Naive thymus-derived CD4-positive, alpha-beta T cell (primary cell): Measurements from ENCODE around the gene PTGR2. TPM values are rescaled to one million over a fixed set of nuclear protein-coding genes. Genes with fewer than 3 reads are reported as not detected.
A peak's percentile ranks its signal among the peaks of the same experiment; 100 is the strongest.

Experiments used
- ATAC-seq: fragments of 150-1000 bp; cut with Tn5 transposase; 2 replicates; pipeline ENCODE4 v1.10.0; 2021; ENCODE audit warnings: mild to moderate bottlenecking, moderate library complexity
- CTCF ChIA-PET: fragments of 350-600 bp; sonication (Branson Sonifier 250); formaldehyde crosslinking; loops from one replicate; lab custom pipeline; 2021; ENCODE audit warnings: antibody characterized with exemption; lab: Charles Lee
- POLR2A ChIA-PET: fragments of 350-600 bp; sonication (Branson Sonifier 250); formaldehyde crosslinking; loops from one replicate; lab custom pipeline; 2021; ENCODE audit warnings: antibody characterized with exemption, inconsistent platforms; lab: Charles Lee
- DNase-seq, 9 donors: peaks; one replicate each; pipeline versions ENCODE4 v3.0.0 to v3.0.0-alpha.2; 2020 to 2022; ENCODE audit warnings: mixed read lengths in 1 of 9
- H3K27ac ChIP-seq: one replicate; pipeline ENCODE4 v1.7.0; 2013; ENCODE audit warnings: mild to moderate bottlenecking, low read depth, low read length, moderate library complexity
- H3K27me3 ChIP-seq, 2 donors: one replicate each; pipeline ENCODE4 v1.7.0; 2013; ENCODE audit warnings: low read length in 2 of 2, mild to moderate bottlenecking in 2 of 2, moderate library complexity in 2 of 2; ENCODE audit not compliant: control insufficient read depth in 2 of 2, insufficient read depth in 2 of 2
- H3K36me3 ChIP-seq, 3 experiments: 1 replicate in 2 of 3; 2 replicates in 1 of 3; pipeline ENCODE4 v1.7.0; 2013; ENCODE audit warnings: low read length in 3 of 3, mild to moderate bottlenecking in 3 of 3, moderate library complexity in 1 of 3; ENCODE audit not compliant: insufficient read depth in 3 of 3, control insufficient read depth in 2 of 3
- H3K4me1 ChIP-seq, 2 donors: one replicate each; pipeline ENCODE4 v1.7.0; 2013; ENCODE audit warnings: low read length in 2 of 2, mild to moderate bottlenecking in 2 of 2, moderate library complexity in 1 of 2; ENCODE audit not compliant: control insufficient read depth in 2 of 2, insufficient read depth in 2 of 2
- H3K4me3 ChIP-seq: 2 replicates; pipeline ENCODE4 v1.7.0; 2013; ENCODE audit warnings: mild to moderate bottlenecking, low read length
- H3K9me3 ChIP-seq, 3 experiments: 1 replicate in 2 of 3; 2 replicates in 1 of 3; pipeline ENCODE4 v1.7.0; 2013; ENCODE audit warnings: low read length in 3 of 3; ENCODE audit not compliant: control insufficient read depth in 2 of 3
- H3K27ac Mint-ChIP-seq, 9 donors: one replicate each; pipeline ENCODE4 v1.8.0; 2020 to 2022; ENCODE audit warnings: mixed read lengths in 9 of 9, mild to moderate bottlenecking in 8 of 9, moderate library complexity in 5 of 9, inconsistent platforms in 2 of 9
- H3K27me3 Mint-ChIP-seq, 5 donors: one replicate each; pipeline ENCODE4 v1.8.0; 2021 to 2022; ENCODE audit warnings: mixed read lengths in 5 of 5, mild to moderate bottlenecking in 1 of 5
- H3K36me3 Mint-ChIP-seq, 5 donors: one replicate each; pipeline ENCODE4 v1.8.0; 2020 to 2022; ENCODE audit warnings: mixed read lengths in 5 of 5, mild to moderate bottlenecking in 3 of 5, inconsistent platforms in 1 of 5
- H3K4me1 Mint-ChIP-seq, 7 donors: one replicate each; pipeline ENCODE4 v1.8.0; 2020 to 2022; ENCODE audit warnings: mixed read lengths in 7 of 7, mild to moderate bottlenecking in 3 of 7, inconsistent platforms in 1 of 7
- H3K4me3 Mint-ChIP-seq, 10 donors: one replicate each; pipeline ENCODE4 v1.8.0; 2020 to 2022; ENCODE audit warnings: mild to moderate bottlenecking in 10 of 10, mixed read lengths in 10 of 10, moderate library complexity in 6 of 10, inconsistent platforms in 2 of 10
- H3K9me3 Mint-ChIP-seq, 11 donors: one replicate each; pipeline ENCODE4 v1.8.0; 2020 to 2022; ENCODE audit warnings: mixed read lengths in 11 of 11, mild to moderate bottlenecking in 4 of 11, inconsistent platforms in 1 of 11, moderate library complexity in 1 of 11
- intact Hi-C, 2 donors: fragments of 100-400 bp; cut with micrococcal nuclease; formaldehyde crosslinking; loops; one replicate each; pipeline ENCODE4 v1.15.1; 2023
- polyA plus RNA-seq, 2 donors: library from polyadenylated mRNA; unstranded; fragments of 300-500 nt; fragmentation: Illumina TruSeq; gene quantifications; one replicate each; pipeline ENCODE4 v1.2.3, GENCODE V29; 2021
- total RNA-seq, 6 experiments: library from RNA in 5 of 6; stranded (reverse) in 5 of 6; gene quantifications; 1 replicate in 5 of 6; 2 replicates in 1 of 6; pipeline ENCODE4 v1.2.3 and lab custom pipeline; 2021 to 2026

PTGR2 gene
- total and polyA plus RNA-seq, 7 experiments from 2014 or later: 1.2 to 7.9 (median 3.4) TPM

DNA sequence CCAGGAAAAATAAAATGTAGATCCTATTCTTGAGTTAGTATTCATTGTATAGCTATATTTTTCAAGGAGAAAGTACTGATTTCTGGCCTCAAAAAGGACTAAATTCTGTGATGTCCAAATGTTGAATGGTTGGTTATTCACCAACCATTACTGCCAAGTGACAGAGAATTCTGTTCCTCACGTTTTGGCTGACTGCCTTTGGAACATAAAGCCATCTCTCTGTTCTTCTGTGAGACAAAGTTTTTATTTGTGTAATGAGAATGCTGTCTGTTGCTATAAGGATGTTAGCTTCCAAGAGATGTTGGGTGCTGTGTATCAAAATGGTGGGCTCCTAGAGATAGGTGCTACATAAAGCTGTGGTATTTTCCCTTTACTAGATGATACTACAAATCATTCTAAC is 44.3 kb downstream of the PTGR2 start:
- Histone ChIP-seq H3K4me1 (no peaks in the 10 kb centered on the region), H3K27ac (no peak overlapping the region), H3K36me3 (peaks cover 8 to 73% (median 29%) of the 10 kb centered on the region in 3 experiments), H3K9me3 (no peaks in the 10 kb centered on the region), H3K27me3 (no peaks in the 10 kb centered on the region), H3K4me3 (no peak overlapping the region)
- ChIA-PET POLR2A (interaction anchor here (0.5 to 0.9 kb wide), 3 partner anchors 9 to 52 kb away, joined by 3 read pairs; partner anchors contain the start of gene ZNF410), CTCF (interaction anchor here (0.7 kb wide), 1 partner anchor 146 kb away, joined by 3 read pairs; no protein-coding TSS in a partner anchor)
- peaks cover 4 to 41% (median 30%) of the 10 kb centered on the region in 5 donors for H3K36me3 Mint-ChIP-seq
- H3K9me3 Mint-ChIP-seq: no peaks in the 10 kb centered on the region
- no peaks in the 10 kb centered on the region for H3K27me3 Mint-ChIP-seq
- H3K4me3 Mint-ChIP-seq: no peak overlapping the region
- ATAC-seq (no peak), DNase-seq (no peak)
- intact Hi-C loops: no loop called here
- peak overlapping the region in 3 of 9 donors; percentile 36 to 74 (median 68) for H3K27ac Mint-ChIP-seq
- H3K4me1 Mint-ChIP-seq: peaks cover 0 to 29% (median 5%) of the 10 kb centered on the region in 7 donors

DNA sequence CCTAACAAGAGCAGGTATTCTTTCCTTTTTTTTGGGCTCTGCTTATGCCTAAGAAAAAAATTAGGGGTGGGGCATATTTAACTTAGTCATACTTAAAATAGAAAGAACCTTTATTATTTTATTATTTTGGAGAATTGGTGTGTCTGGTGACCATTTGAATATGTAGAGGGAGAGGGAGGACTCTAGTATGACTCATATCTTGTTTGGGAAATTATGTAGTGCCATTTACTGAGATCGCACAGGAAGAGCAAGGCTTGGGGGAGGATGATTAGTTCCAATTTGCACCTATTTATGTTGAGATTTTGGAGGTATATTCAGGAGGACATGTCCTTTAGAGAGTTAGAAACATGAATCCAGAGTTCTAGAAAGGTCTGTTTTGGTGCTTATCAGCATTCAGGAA is 44.9 kb downstream of the PTGR2 start:
- ATAC-seq: no peak
- peak overlapping the region in 4 of 9 donors; percentile 3 to 74 (median 32) for H3K27ac Mint-ChIP-seq

DNA sequence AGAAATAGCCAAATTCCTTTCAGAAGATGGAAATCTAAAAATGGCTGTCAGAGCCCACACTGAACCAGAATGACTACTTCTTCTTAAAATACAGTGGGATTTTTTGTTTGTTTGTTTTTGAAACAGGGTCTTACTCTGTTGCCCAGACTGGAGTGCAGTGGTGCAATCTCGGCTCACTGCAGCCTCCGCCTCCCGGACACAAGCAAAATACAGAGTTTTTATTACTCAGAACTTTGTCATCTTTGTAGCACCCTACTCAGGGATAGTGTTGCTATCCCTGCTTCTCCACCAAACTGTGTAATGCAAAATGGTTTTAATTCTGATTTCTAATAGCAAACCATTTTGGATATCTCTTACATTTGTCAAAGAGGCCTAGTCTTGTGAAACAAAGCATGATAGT is 51.4 kb downstream of the PTGR2 start:
- Histone ChIP-seq H3K36me3 (peaks cover 18 to 80% (median 25%) of the 10 kb centered on the region in 3 experiments), H3K27me3 (no peaks in the 10 kb centered on the region), H3K9me3 (no peaks in the 10 kb centered on the region), H3K4me3 (no peak overlapping the region), H3K4me1 (no peaks in the 10 kb centered on the region), H3K27ac (no peak overlapping the region)
- DNase-seq: no peak
- no peaks in the 10 kb centered on the region for H3K27me3 Mint-ChIP-seq
- peaks cover 0 to 37% (median 21%) of the 10 kb centered on the region in 5 donors for H3K36me3 Mint-ChIP-seq
- no peak overlapping the region for H3K27ac Mint-ChIP-seq
- ATAC-seq: no peak
- CTCF ChIA-PET: no interaction called here
- intact Hi-C loops: no loop called here
- no peaks in the 10 kb centered on the region for H3K9me3 Mint-ChIP-seq
- H3K4me3 Mint-ChIP-seq: no peak overlapping the region
- H3K4me1 Mint-ChIP-seq: peaks cover 0 to 4% (median 0%) of the 10 kb centered on the region in 7 donors
- POLR2A ChIA-PET: no interaction called here

More for the DNA sequence above, 44.9 kb downstream of the PTGR2 start:
- Histone ChIP-seq H3K36me3 (peaks cover 10 to 76% (median 29%) of the 10 kb centered on the region in 3 experiments), H3K9me3 (no peaks in the 10 kb centered on the region), H3K27ac (no peak overlapping the region), H3K4me1 (no peaks in the 10 kb centered on the region), H3K4me3 (no peak overlapping the region), H3K27me3 (no peaks in the 10 kb centered on the region)
- H3K27me3 Mint-ChIP-seq: no peaks in the 10 kb centered on the region
- peaks cover 0 to 25% (median 5%) of the 10 kb centered on the region in 7 donors for H3K4me1 Mint-ChIP-seq
- ChIA-PET POLR2A (interaction anchor here (0.6 to 0.9 kb wide), 3 partner anchors 10 to 25 kb away, joined by 3 read pairs; partner anchors contain the start of gene ZNF410), CTCF (interaction anchor here (0.7 kb wide), 1 partner anchor 145 kb away, joined by 3 read pairs; no protein-coding TSS in a partner anchor)
- intact Hi-C loops: no loop called here
- H3K36me3 Mint-ChIP-seq: peaks cover 4 to 40% (median 30%) of the 10 kb centered on the region in 5 donors
- H3K9me3 Mint-ChIP-seq: no peaks in the 10 kb centered on the region
- no peak overlapping the region for H3K4me3 Mint-ChIP-seq
- no peak for DNase-seq

DNA sequence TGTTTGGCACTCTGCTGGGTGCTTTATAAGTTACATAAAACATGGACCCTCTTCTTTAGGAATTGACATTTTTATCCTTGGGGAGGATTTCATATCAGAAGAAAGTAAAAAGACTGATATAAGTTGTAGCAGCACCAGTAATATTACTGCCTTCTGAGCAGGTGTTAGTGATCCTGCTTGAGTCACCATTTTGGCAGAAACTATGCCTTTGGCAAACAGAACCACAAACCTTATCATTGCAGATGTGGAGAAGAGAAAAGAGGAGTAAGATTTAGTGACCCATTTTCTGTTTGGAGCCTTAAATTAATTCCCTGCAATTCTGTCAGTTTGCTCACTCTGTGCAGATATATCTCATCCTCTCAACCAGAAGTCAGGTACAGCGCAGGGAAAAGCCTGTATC is 58.0 kb downstream of the PTGR2 start:
- Histone ChIP-seq H3K4me3 (no peak overlapping the region), H3K4me1 (no peaks in the 10 kb centered on the region), H3K9me3 (peaks cover 0 to 10% (median 0%) of the 10 kb centered on the region in 3 experiments), H3K36me3 (peaks cover 17 to 91% (median 27%) of the 10 kb centered on the region in 3 experiments), H3K27me3 (no peaks in the 10 kb centered on the region), H3K27ac (no peak overlapping the region)
- Mint-ChIP-seq H3K27me3 (no peaks in the 10 kb centered on the region), H3K4me1 (peaks cover 0 to 9% (median 5%) of the 10 kb centered on the region in 7 donors), H3K9me3 (peaks cover 0 to 32% (median 0%) of the 10 kb centered on the region in 11 donors), H3K4me3 (no peak overlapping the region), H3K27ac (peak overlapping the region in 1 of 9 donors; percentile 21), H3K36me3 (peaks cover 32 to 78% (median 71%) of the 10 kb centered on the region in 5 donors)
- CTCF ChIA-PET: no interaction called here
- POLR2A ChIA-PET: no interaction called here
- DNase-seq (no peak), ATAC-seq (no peak)
- intact Hi-C loops: no loop called here

DNA sequence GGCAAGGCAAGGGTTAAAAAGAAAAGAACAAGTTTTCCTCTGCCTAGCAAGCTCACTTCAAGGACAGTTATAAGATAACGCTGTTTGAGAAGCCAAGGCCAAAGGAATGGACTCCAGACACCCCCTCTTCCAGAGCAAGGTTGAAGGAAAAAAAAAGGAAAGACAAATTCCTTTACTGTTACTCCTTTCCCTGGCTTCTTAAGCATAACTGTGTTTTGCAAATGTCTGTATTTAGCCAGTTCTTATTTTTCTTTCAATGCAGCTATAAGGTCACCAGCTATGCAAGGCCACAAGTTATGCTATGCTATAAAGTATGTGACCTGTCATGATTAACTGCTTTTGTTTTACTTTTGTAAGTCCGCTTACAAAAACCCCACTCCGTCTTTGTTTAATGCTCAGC is 61.6 kb downstream of the PTGR2 start:
- CTCF ChIA-PET: interaction anchor here (0.5 kb wide), 1 partner anchor 81 kb away, joined by 5 read pairs; no protein-coding TSS in a partner anchor
- ATAC-seq (no peak), DNase-seq (no peak)
- no peaks in the 10 kb centered on the region for H3K27me3 Mint-ChIP-seq
- intact Hi-C loops: no loop called here
- H3K36me3 Mint-ChIP-seq: peaks cover 32 to 64% (median 51%) of the 10 kb centered on the region in 5 donors
- H3K27ac ChIP-seq: no peak overlapping the region
- H3K4me1 Mint-ChIP-seq: peaks cover 0 to 12% (median 7%) of the 10 kb centered on the region in 7 donors
- no peaks in the 10 kb centered on the region for H3K4me1 ChIP-seq
- peaks cover 0 to 32% (median 0%) of the 10 kb centered on the region in 11 donors for H3K9me3 Mint-ChIP-seq
- H3K4me3 ChIP-seq: no peak overlapping the region
- no peak overlapping the region for H3K4me3 Mint-ChIP-seq
- H3K27me3 ChIP-seq: no peaks in the 10 kb centered on the region
- H3K36me3 ChIP-seq: peaks cover 13 to 69% (median 14%) of the 10 kb centered on the region in 3 experiments
- H3K9me3 ChIP-seq: peaks cover 0 to 10% (median 0%) of the 10 kb centered on the region in 3 experiments
- POLR2A ChIA-PET: no interaction called here
- peak overlapping the region in 1 of 9 donors; percentile 38 for H3K27ac Mint-ChIP-seq

DNA sequence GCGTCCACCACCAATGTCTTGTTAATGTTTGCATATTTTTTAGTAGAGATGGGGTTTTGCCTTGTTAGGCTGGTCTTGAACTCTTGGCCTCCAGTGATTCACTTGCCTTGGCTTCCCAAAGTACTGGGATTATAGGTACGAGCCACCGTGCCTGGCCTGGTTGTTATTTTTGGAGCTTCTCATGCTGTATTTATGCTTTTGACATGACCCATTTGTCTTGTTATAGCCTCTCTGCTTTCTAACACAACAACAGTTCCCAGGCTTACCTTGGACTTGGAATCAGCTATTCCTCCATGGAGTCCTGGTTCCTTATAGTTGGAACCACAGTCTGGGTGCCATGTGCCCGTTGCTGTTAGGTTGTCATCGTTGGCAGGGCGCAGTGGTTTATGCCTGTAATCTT is 64.7 kb downstream of the PTGR2 start:
- Histone ChIP-seq H3K36me3 (peaks cover 3 to 66% (median 9%) of the 10 kb centered on the region in 3 experiments), H3K27ac (no peak overlapping the region), H3K4me3 (no peak overlapping the region), H3K4me1 (no peaks in the 10 kb centered on the region), H3K9me3 (peaks cover 0 to 10% (median 0%) of the 10 kb centered on the region in 3 experiments), H3K27me3 (no peaks in the 10 kb centered on the region)
- Mint-ChIP-seq H3K4me3 (no peak overlapping the region), H3K27ac (peak overlapping the region in 2 of 9 donors; percentile 11 to 63), H3K27me3 (no peaks in the 10 kb centered on the region), H3K36me3 (peaks cover 11 to 50% (median 32%) of the 10 kb centered on the region in 5 donors), H3K9me3 (peaks cover 0 to 23% (median 0%) of the 10 kb centered on the region in 11 donors), H3K4me1 (peaks cover 0 to 8% (median 4%) of the 10 kb centered on the region in 7 donors)
- DNase-seq: no peak
- POLR2A ChIA-PET: interaction anchor here (1.0 kb wide), 1 partner anchor 29 kb away, joined by 3 read pairs; no protein-coding TSS in a partner anchor
- no peak for ATAC-seq
- CTCF ChIA-PET: no interaction called here
- intact Hi-C loops: no loop called here
